ENCODE results near the gene WDR45B.

DNA sequence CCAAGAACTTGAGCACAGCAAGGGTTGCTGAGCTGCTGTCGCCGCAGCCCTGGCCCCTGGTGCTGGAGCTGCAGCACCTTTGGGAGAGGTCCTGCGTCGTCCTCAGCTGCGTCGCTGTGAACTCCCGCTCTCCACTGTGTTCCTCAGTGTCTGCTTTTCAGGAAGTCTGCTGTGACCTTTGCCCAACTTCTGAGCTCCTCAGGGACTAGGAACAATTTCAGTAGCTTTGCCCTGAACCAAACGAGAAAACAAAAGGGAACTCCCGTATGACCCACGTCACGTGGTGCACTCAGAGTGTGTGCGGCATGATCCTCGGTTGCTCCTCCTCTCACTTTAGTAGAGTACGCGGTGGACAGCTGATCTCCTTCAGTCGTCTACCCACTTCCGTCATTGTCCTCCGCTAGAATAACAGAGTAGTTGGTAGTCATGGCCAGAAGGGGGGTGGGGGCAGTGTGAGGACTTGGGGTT is 44.2 kb downstream of the WDR45B start:
- TF ChIP-seq, protein P1, sequence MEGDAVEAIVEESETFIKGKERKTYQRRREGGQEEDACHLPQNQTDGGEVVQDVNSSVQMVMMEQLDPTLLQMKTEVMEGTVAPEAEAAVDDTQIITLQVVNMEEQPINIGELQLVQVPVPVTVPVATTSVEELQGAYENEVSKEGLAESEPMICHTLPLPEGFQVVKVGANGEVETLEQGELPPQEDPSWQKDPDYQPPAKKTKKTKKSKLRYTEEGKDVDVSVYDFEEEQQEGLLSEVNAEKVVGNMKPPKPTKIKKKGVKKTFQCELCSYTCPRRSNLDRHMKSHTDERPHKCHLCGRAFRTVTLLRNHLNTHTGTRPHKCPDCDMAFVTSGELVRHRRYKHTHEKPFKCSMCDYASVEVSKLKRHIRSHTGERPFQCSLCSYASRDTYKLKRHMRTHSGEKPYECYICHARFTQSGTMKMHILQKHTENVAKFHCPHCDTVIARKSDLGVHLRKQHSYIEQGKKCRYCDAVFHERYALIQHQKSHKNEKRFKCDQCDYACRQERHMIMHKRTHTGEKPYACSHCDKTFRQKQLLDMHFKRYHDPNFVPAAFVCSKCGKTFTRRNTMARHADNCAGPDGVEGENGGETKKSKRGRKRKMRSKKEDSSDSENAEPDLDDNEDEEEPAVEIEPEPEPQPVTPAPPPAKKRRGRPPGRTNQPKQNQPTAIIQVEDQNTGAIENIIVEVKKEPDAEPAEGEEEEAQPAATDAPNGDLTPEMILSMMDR (IDR thresholded peaks at IDR 0.05): no peak
- TF ChIP-seq POLR2A (IDR thresholded peaks at IDR 0.05; ENCODE audit: low read depth) (no peak), EP300 (IDR thresholded peaks at IDR 0.05) (no peak)

All from esophagus muscularis mucosa (tissue), 4 donors.